Measurements from ENCODE around the gene MMRN2. TPM values are rescaled to one million over a fixed set of nuclear protein-coding genes. Genes with fewer than 3 reads are reported as not detected.

Gene MMRN2
- total and polyA plus RNA-seq, 4 donors = 1.7 to 12.1 (median 8.6) TPM

- H3K9ac ChIP-seq (ENCODE audit: low read depth in 1 of 2, low read length in 2 of 2) = no peak overlapping the region
- WGBS = 39% methylated on average over 1 of the region's 1 CpG
- H3K4me3 ChIP-seq (ENCODE audit: low read depth in 1 of 3, low read length in 3 of 3) = no peak overlapping the region
- H3K36me3 ChIP-seq (ENCODE audit: control insufficient read depth in 4 of 4, insufficient read depth in 3 of 4, low read depth in 1 of 4, low read length in 3 of 4) = peaks cover 0 to 18% (median 7%) of the 10 kb centered on the region in 4 donors
- TF ChIP-seq GABPA (IDR thresholded peaks at IDR 0.05 in 1 of 2, conservative IDR thresholded peaks at IDR 0.05 in 1 of 2) = no peak
- H3K27ac ChIP-seq (ENCODE audit: low read depth in 1 of 2, low read length in 2 of 2) = no peak overlapping the region
- no peaks in the 10 kb centered on the region for H3K27me3 ChIP-seq (ENCODE audit: control insufficient read depth in 4 of 4, insufficient read depth in 4 of 4, low read length in 3 of 4)
- no peaks in the 10 kb centered on the region for H3K9me3 ChIP-seq (ENCODE audit: control insufficient read depth in 4 of 4, low read length in 3 of 4)
- no peak for DNase-seq (ENCODE audit: low spot score)
- H3K4me1 ChIP-seq (ENCODE audit: control insufficient read depth in 4 of 4, insufficient read depth in 4 of 4, low read length in 3 of 4) = no peaks in the 10 kb centered on the region
Measured at GRCh38 chr10:86914734-86915133, 42.7 kb downstream of the MMRN2 start.

- no peaks in the 10 kb centered on the region for H3K27me3 ChIP-seq (ENCODE audit: control insufficient read depth in 4 of 4, insufficient read depth in 4 of 4, low read length in 3 of 4)
- peaks cover 0 to 4% (median 1%) of the 10 kb centered on the region in 4 donors for H3K9me3 ChIP-seq (ENCODE audit: control insufficient read depth in 4 of 4, low read length in 3 of 4)
- H3K4me1 ChIP-seq (ENCODE audit: control insufficient read depth in 4 of 4, insufficient read depth in 4 of 4, low read length in 3 of 4) = peaks cover 0 to 5% (median 2%) of the 10 kb centered on the region in 4 donors
- no peak for DNase-seq (ENCODE audit: low spot score)
- no peak overlapping the region for H3K9ac ChIP-seq (ENCODE audit: low read depth in 1 of 2, low read length in 2 of 2)
- 90% methylated on average over 1 of the region's 1 CpG for WGBS
- TF ChIP-seq GABPA (IDR thresholded peaks at IDR 0.05 in 1 of 2, conservative IDR thresholded peaks at IDR 0.05 in 1 of 2) (no peak), HNF4G (IDR thresholded peaks at IDR 0.05) (no peak), EGR1 (IDR thresholded peaks at IDR 0.05; ENCODE audit: low read depth in 2 of 2) (no peak), REST (IDR thresholded peaks at IDR 0.05) (no peak), TAF1 (conservative IDR thresholded peaks at IDR 0.05) (no peak), ATF3 (IDR thresholded peaks at IDR 0.05) (no peak), RAD21 (IDR thresholded peaks at IDR 0.05) (no peak), JUND (IDR thresholded peaks at IDR 0.05) (no peak), FOXA1 (IDR thresholded peaks at IDR 0.05) (no peak), FOXA2 (IDR thresholded peaks at IDR 0.05) (no peak), YY1 (IDR thresholded peaks at IDR 0.05) (no peak)
- TF ChIP-seq, protein P1, sequence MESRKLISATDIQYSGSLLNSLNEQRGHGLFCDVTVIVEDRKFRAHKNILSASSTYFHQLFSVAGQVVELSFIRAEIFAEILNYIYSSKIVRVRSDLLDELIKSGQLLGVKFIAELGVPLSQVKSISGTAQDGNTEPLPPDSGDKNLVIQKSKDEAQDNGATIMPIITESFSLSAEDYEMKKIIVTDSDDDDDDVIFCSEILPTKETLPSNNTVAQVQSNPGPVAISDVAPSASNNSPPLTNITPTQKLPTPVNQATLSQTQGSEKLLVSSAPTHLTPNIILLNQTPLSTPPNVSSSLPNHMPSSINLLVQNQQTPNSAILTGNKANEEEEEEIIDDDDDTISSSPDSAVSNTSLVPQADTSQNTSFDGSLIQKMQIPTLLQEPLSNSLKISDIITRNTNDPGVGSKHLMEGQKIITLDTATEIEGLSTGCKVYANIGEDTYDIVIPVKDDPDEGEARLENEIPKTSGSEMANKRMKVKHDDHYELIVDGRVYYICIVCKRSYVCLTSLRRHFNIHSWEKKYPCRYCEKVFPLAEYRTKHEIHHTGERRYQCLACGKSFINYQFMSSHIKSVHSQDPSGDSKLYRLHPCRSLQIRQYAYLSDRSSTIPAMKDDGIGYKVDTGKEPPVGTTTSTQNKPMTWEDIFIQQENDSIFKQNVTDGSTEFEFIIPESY (IDR thresholded peaks at IDR 0.05) = no peak
- no peak overlapping the region for H3K27ac ChIP-seq (ENCODE audit: low read depth in 1 of 2, low read length in 2 of 2)
- H3K36me3 ChIP-seq (ENCODE audit: control insufficient read depth in 4 of 4, insufficient read depth in 3 of 4, low read depth in 1 of 4, low read length in 3 of 4) = peaks cover 0 to 8% (median 4%) of the 10 kb centered on the region in 4 donors
- H3K4me3 ChIP-seq (ENCODE audit: low read depth in 1 of 3, low read length in 3 of 3) = no peak overlapping the region
Measured at GRCh38 chr10:86905429-86905828, 52.0 kb downstream of the MMRN2 start.

- H3K9me3 ChIP-seq (ENCODE audit: control insufficient read depth in 4 of 4, low read length in 3 of 4) = peaks cover 0 to 4% (median 1%) of the 10 kb centered on the region in 4 donors
- no peak for DNase-seq (ENCODE audit: low spot score)
- H3K9ac ChIP-seq (ENCODE audit: low read depth in 1 of 2, low read length in 2 of 2) = no peak overlapping the region
- H3K36me3 ChIP-seq (ENCODE audit: control insufficient read depth in 4 of 4, insufficient read depth in 3 of 4, low read depth in 1 of 4, low read length in 3 of 4) = peaks cover 0 to 8% (median 4%) of the 10 kb centered on the region in 4 donors
- H3K4me1 ChIP-seq (ENCODE audit: control insufficient read depth in 4 of 4, insufficient read depth in 4 of 4, low read length in 3 of 4) = peaks cover 0 to 7% (median 3%) of the 10 kb centered on the region in 4 donors
- H3K27ac ChIP-seq (ENCODE audit: low read depth in 1 of 2, low read length in 2 of 2) = no peak overlapping the region
- no peaks in the 10 kb centered on the region for H3K27me3 ChIP-seq (ENCODE audit: control insufficient read depth in 4 of 4, insufficient read depth in 4 of 4, low read length in 3 of 4)
- 96% methylated on average over 2 of the region's 2 CpGs for WGBS
- no peak overlapping the region for H3K4me3 ChIP-seq (ENCODE audit: low read depth in 1 of 3, low read length in 3 of 3)
- TF ChIP-seq JUND (IDR thresholded peaks at IDR 0.05) (no peak), RXRA (IDR thresholded peaks at IDR 0.05) (no peak), ATF3 (IDR thresholded peaks at IDR 0.05) (no peak), TAF1 (conservative IDR thresholded peaks at IDR 0.05) (no peak), SP1 (IDR thresholded peaks at IDR 0.05) (no peak), NR2F2 (IDR thresholded peaks at IDR 0.05) (no peak), REST (IDR thresholded peaks at IDR 0.05) (no peak), GABPA (IDR thresholded peaks at IDR 0.05 in 1 of 2, conservative IDR thresholded peaks at IDR 0.05 in 1 of 2) (no peak), HNF4G (IDR thresholded peaks at IDR 0.05) (no peak), RAD21 (IDR thresholded peaks at IDR 0.05) (no peak), YY1 (IDR thresholded peaks at IDR 0.05) (no peak), EGR1 (IDR thresholded peaks at IDR 0.05; ENCODE audit: low read depth in 2 of 2) (no peak), FOXA1 (IDR thresholded peaks at IDR 0.05) (no peak)
- TF ChIP-seq, protein P1 (IDR thresholded peaks at IDR 0.05) = no peak
Measured at GRCh38 chr10:86904600-86904999, 52.8 kb downstream of the MMRN2 start.

Measured in liver (tissue), 9 donors.